ENCODE data around the gene THEM4. TPM values are rescaled to one million over a fixed set of nuclear protein-coding genes. Genes with fewer than 3 reads are reported as not detected.

THEM4 gene
- total and polyA plus RNA-seq, 2 of the 8 experiments (the other 6 are each of a cell fraction or from before 2014, with no cell fraction given), result 9.9 to 11.2 TPM

DNA sequence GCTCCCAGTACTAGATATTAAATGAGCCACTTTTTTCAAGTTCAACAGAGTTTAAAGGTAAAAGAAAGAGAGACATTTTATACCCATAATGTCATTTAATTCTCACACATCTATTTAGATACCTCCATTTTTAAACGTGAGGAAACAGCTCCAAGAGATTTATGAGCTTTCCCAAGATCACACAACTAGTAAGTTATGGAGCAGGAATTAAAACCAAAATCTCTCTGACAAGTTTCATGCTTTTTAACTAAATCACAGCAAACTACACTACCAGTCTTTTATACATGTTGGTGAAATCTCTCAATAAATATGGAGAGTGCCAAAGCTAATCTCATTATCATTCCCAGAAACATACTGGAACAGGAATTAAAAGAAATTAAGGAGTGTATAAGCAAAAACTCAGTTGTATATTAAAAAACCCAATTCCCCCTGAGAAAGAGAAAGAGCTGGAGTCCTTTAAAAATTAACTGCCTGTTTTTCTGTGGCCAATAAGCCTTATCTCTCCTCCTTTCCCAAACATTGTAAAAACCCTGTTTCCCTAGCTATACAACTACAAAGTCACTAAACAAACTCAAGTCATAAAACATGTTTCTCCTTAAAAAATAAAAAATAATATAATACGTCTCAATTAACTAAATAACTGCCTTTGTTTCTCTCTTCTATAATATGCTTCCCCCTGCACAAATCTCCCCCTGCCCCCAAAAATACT lies 26.7 kb upstream of the THEM4 start (continued):
- TF ChIP-seq JUND (IDR thresholded peaks at IDR 0.05; ENCODE audit: low read length), result no peak
- no peak for TF ChIP-seq BRCA1 (IDR thresholded peaks at IDR 0.05; ENCODE audit: low read depth, low read length)
